HepG2 (cell line): ENCODE data around the gene LMNA. TPM values are rescaled to one million over a fixed set of nuclear protein-coding genes. Genes with fewer than 3 reads are reported as not detected.

ENCODE experiments used
- FOXC1 ChIP-seq: sonication (generic); formaldehyde crosslinking; IDR thresholded peaks from 2 replicates; pipeline ENCODE4 v1.8.0; 2022; ENCODE audit warnings: mild to moderate bottlenecking, missing genetic modification reagents, borderline replicate concordance
- HNF4A ChIP-seq: sonication (generic); formaldehyde crosslinking; IDR thresholded peaks from 2 replicates; pipeline ENCODE4 v1.4.0; 2020; ENCODE audit warnings: missing genetic modification reagents
- IRX3 ChIP-seq: sonication (generic); formaldehyde crosslinking; IDR thresholded peaks from 2 replicates; pipeline ENCODE4 v1.8.1; 2023; ENCODE audit warnings: mild to moderate bottlenecking, low read depth, missing genetic modification reagents, borderline replicate concordance
- KLF9 ChIP-seq: IDR thresholded peaks from 2 replicates; pipeline ENCODE4 v1.6.1; 2016; ENCODE audit warnings: low read depth
- PHB2 ChIP-seq: fragments of 450-650 bp; IDR thresholded peaks from 2 replicates; pipeline ENCODE4 v1.6.1; 2018; ENCODE audit not compliant: partially characterized antibody
- TAF1 ChIP-seq: sonication (generic); formaldehyde crosslinking; IDR thresholded peaks from 2 replicates; pipeline ENCODE4 v1.4.0; 2020; ENCODE audit warnings: missing genetic modification reagents
- TEF ChIP-seq: sonication (generic); formaldehyde crosslinking; IDR thresholded peaks from 2 replicates; pipeline ENCODE4 v1.5.0; 2020; ENCODE audit warnings: missing genetic modification reagents
- ZBTB1 ChIP-seq: sonication (generic); formaldehyde crosslinking; IDR thresholded peaks from 2 replicates; pipeline ENCODE4 v1.4.0; 2020; ENCODE audit warnings: missing genetic modification reagents, borderline replicate concordance
- ZBTB3 ChIP-seq: sonication (generic); formaldehyde crosslinking; IDR thresholded peaks from 2 replicates; pipeline ENCODE4 v1.4.0; 2020; ENCODE audit warnings: low read depth, mild to moderate bottlenecking, moderate library complexity, missing genetic modification reagents, borderline replicate concordance
- ZC3H13 ChIP-seq: sonication (generic); formaldehyde crosslinking; IDR thresholded peaks from 2 replicates; pipeline ENCODE4 v1.8.1; 2023; ENCODE audit warnings: mild to moderate bottlenecking, missing genetic modification reagents, moderate library complexity
- ZNF292 ChIP-seq: sonication (generic); formaldehyde crosslinking; IDR thresholded peaks from 2 replicates; pipeline ENCODE4 v1.8.1; 2022; ENCODE audit warnings: mild to moderate bottlenecking, low read depth, missing genetic modification reagents, borderline replicate concordance
- ZNF687 ChIP-seq: sonication (generic); formaldehyde crosslinking; IDR thresholded peaks from 2 replicates; pipeline ENCODE4 v1.5.1; 2020; ENCODE audit warnings: mild to moderate bottlenecking, missing genetic modification reagents, moderate library complexity
- ZNF7 ChIP-seq: IDR thresholded peaks from 2 replicates; pipeline ENCODE4 v1.6.1; 2016; ENCODE audit warnings: missing biosample characterization, missing genetic modification reagents
- ZSCAN25 ChIP-seq: sonication (generic); formaldehyde crosslinking; IDR thresholded peaks from 2 replicates; pipeline ENCODE4 v1.8.0; 2022; ENCODE audit warnings: mild to moderate bottlenecking, missing genetic modification reagents
- polyA plus RNA-seq, 8 experiments: library from polyadenylated mRNA; depleted of rRNA in 3 of 8; stranded (reverse) in 7 of 8; unstranded in 1 of 8; fragments of >200 nt; fragmentation: Illumina TruSeq in 4 of 8; extraction: Trizol in 4 of 8; gene quantifications; 2 replicates each; pipeline versions ENCODE4 v1.2.1 to v1.2.3, GENCODE V29; 2011 to 2016; ENCODE audit warnings: low read depth in 4 of 8, missing spikeins in 1 of 8, mixed read lengths in 1 of 8; ENCODE audit not compliant: insufficient read depth in 1 of 8
- total RNA-seq, 5 experiments: library from RNA; depleted of rRNA; stranded (reverse); fragments of >200 nt; fragmentation: Illumina TruSeq; extraction: Trizol; gene quantifications; 2 replicates each; pipeline ENCODE4 v1.2.3, GENCODE V29; 2016; ENCODE audit warnings: low read depth in 1 of 5
- TF ChIP-seq, protein P1 (sequence below): sonication (generic); formaldehyde crosslinking; IDR thresholded peaks from 2 replicates; pipeline ENCODE4 v1.4.0; 2020; ENCODE audit warnings: mild to moderate bottlenecking, missing genetic modification reagents

Gene LMNA
- total and polyA plus RNA-seq, 2 of the 13 experiments (the other 11 are each of a cell fraction or from before 2014, with no cell fraction given): 107 to 225 TPM

DNA sequence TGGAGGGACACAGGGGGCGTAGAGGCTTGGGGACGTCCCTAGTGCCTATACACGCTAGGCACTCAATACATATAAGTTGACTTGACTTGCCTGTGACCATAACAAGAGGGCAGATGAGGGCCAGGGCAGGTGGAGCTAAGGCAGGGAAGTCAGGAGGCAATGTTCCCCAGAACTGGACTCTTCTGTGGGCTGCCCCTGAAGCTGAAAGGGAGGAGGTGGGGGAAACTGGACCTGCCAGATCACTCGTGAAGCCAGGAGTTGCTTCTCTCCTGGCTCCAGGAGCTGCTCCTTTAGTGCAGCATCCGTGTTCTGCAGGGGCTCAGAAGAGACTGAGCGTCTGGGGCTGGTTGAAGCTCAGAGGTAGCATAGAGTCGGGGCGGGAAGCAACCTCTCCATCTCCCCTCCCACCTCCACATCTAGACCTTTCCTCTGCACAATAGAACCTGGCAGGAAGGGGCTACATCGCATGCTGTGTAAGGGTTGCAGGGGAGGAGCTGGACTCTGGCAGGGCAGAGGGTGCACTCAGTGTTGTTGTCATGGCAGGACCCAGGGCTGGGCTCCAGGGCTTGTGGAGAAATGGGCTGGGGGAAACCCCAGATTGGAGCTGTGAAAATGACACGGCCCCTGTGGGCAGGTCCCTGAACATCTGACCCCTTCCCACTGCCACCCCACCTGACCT, 36.0 kb downstream of the LMNA start (continued):
- TF ChIP-seq ZBTB1 (CRISPR knock-in tag) (no peak), FOXC1 (CRISPR knock-in tag) (0 out of 2 replicates have a peak, but pooled peaks have one; percentile 32), ZNF687 (CRISPR knock-in tag) (peak; percentile 62), ZBTB3 (no peak), KLF9 (CRISPR knock-in tag) (no peak), ZNF292 (CRISPR knock-in tag) (0 out of 2 replicates have a peak, but pooled peaks have one; percentile 29), TEF (CRISPR knock-in tag) (no peak), TAF1 (CRISPR knock-in tag) (no peak), IRX3 (CRISPR knock-in tag) (no peak), ZNF7 (CRISPR knock-in tag) (no peak), ZSCAN25 (CRISPR knock-in tag) (peak; percentile 96), ZC3H13 (CRISPR knock-in tag) (no peak), HNF4A (0 out of 2 replicates have a peak, but pooled peaks have one; percentile 12), PHB2 (no peak)
- TF ChIP-seq, protein P1, sequence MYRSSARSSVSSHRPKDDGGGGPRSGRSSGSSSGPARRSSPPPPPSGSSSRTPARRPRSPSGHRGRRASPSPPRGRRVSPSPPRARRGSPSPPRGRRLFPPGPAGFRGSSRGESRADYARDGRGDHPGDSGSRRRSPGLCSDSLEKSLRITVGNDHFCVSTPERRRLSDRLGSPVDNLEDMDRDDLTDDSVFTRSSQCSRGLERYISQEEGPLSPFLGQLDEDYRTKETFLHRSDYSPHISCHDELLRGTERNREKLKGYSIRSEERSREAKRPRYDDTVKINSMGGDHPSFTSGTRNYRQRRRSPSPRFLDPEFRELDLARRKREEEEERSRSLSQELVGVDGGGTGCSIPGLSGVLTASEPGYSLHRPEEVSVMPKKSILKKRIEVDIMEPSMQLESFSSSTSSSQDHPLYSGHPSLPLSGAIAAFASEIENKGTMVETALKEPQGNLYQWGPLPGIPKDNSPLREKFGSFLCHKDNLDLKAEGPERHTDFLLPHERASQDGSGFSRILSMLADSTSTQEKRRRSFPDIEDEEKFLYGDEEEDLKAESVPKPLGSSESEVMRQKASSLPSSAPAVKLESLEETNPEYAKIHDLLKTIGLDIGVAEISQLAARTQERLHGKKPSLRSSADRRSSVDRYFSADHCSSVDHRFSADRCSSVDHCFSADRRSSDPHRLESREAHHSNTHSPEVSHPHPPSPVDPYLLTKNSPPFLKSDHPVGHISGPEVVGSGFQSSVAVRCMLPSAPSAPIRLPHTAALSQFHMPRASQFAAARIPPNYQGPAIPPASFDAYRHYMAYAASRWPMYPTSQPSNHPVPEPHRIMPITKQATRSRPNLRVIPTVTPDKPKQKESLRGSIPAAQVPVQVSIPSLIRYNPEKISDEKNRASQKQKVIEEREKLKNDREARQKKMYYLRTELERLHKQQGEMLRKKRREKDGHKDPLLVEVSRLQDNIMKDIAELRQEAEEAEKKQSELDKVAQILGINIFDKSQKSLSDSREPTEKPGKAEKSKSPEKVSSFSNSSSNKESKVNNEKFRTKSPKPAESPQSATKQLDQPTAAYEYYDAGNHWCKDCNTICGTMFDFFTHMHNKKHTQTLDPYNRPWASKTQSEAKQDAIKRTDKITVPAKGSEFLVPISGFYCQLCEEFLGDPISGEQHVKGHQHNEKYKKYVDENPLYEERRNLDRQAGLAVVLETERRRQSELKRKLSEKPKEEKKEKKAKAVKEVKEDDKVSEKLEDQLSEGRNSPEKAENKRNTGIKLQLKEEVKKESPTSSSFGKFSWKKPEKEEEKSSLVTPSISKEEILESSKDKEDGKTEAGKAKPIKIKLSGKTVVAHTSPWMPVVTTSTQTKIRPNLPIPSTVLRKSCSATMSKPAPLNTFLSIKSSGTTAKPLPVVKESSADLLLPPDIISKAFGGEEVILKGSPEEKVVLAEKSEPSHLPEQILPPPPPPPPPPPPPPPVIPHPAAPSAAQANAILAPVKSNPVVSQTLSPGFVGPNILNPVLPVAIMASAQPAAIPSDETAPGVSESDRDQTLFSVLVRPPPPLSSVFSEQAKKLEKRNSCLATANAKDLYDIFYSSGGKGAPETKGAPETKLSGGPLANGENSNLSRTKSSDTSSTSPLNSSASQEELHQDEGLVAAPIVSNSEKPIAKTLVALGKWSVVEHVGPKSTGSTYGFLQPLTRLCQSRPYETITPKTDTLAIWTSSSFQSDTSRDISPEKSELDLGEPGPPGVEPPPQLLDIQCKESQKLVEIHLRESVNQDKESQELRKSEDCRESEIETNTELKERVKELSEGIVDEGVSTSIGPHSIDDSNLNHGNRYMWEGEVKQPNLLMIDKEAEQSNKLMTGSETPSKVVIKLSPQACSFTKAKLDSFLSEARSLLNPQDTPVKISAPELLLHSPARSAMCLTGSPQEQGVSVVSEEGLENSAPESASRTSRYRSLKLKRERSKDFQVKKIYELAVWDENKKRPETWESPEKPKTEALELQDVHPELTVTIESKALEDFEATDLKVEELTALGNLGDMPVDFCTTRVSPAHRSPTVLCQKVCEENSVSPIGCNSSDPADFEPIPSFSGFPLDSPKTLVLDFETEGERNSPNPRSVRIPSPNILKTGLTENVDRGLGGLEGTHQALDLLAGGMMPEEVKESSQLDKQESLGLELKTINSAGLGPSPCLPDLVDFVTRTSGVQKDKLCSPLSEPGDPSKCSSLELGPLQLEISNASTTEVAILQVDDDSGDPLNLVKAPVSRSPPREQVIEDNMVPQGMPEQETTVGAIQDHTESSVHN (CRISPR knock-in tag): no peak
